HEK293 (cell line): ENCODE data around the gene CCDC152.

ENCODE experiments used
- CTCF ChIA-PET: fragments of 350-600 bp; formaldehyde crosslinking; extraction: SDS; loops from one replicate; lab custom pipeline; 2021; ENCODE audit warnings: antibody characterized with exemption; lab: Yijun Ruan, JAX
- POLR2A ChIA-PET: fragments of 300-600 bp; formaldehyde crosslinking; extraction: SDS; loops from one replicate; lab custom pipeline; 2020; ENCODE audit warnings: antibody characterized with exemption, inconsistent platforms; lab: Yijun Ruan, JAX
- H3K27ac ChIP-seq: fragments of 200-500 bp; sonication (Bioruptor generic); 2 replicates; pipeline ENCODE4 v1.5.1; 2014; ENCODE audit warnings: low read depth, low read length, control low read depth, inconsistent platforms; ENCODE audit errors: extremely low read depth
- H3K36me3 ChIP-seq, 2 experiments: fragments of 200-500 bp in 1 of 2; sonication (Bioruptor generic) in 1 of 2; 1 replicate in 1 of 2; 2 replicates in 1 of 2; pipeline ENCODE4 v1.5.1; 2014 to 2017; ENCODE audit warnings: inconsistent platforms in 2 of 2, low read length in 2 of 2; ENCODE audit not compliant: control insufficient read depth in 2 of 2, insufficient read depth in 1 of 2
- H3K4me1 ChIP-seq: fragments of 200-500 bp; sonication (Bioruptor generic); 2 replicates; pipeline ENCODE4 v1.5.1; 2014; ENCODE audit warnings: mild to moderate bottlenecking, low read length, inconsistent platforms; ENCODE audit not compliant: control insufficient read depth, insufficient read depth
- H3K4me3 ChIP-seq: 2 replicates; pipeline ENCODE4 v1.5.1; 2011; ENCODE audit warnings: low read depth, mild to moderate bottlenecking, control low read depth, low read length, moderate library complexity
- H3K9me3 ChIP-seq: fragments of 200-500 bp; sonication (Bioruptor generic); 2 replicates; pipeline ENCODE4 v1.5.1; 2014; ENCODE audit warnings: low read depth, low read length, inconsistent platforms; ENCODE audit not compliant: control insufficient read depth, insufficient read depth
- GLIS2 ChIP-seq: fragments of 450-650 bp; formaldehyde crosslinking; IDR thresholded peaks from 2 replicates; pipeline ENCODE4 v1.5.1; 2016; ENCODE audit warnings: missing biosample characterization, missing genetic modification characterization
- HOXD13 ChIP-seq: sonication (generic); formaldehyde crosslinking; IDR thresholded peaks from 2 replicates; pipeline ENCODE4 v1.8.0; 2022; ENCODE audit warnings: missing genetic modification reagents, borderline replicate concordance
- KLF16 ChIP-seq: fragments of 450-650 bp; formaldehyde crosslinking; IDR thresholded peaks from 2 replicates; pipeline ENCODE4 v1.5.1; 2017; ENCODE audit warnings: missing biosample characterization, missing genetic modification characterization
- OSR2 ChIP-seq: fragments of 450-650 bp; formaldehyde crosslinking; IDR thresholded peaks from 2 replicates; pipeline ENCODE4 v1.5.1; 2016; ENCODE audit warnings: missing biosample characterization, missing genetic modification characterization
- SCRT1 ChIP-seq: fragments of 450-650 bp; formaldehyde crosslinking; IDR thresholded peaks from 2 replicates; pipeline ENCODE4 v1.5.1; 2016; ENCODE audit warnings: missing biosample characterization, missing genetic modification characterization, borderline replicate concordance
- TRIM28 ChIP-seq: IDR thresholded peaks from 2 replicates; pipeline ENCODE4 v1.6.1; 2011; ENCODE audit warnings: low read length, control low read depth, borderline replicate concordance
- ZBTB48 ChIP-seq: fragments of 450-650 bp; formaldehyde crosslinking; IDR thresholded peaks from 2 replicates; pipeline ENCODE4 v1.5.1; 2016; ENCODE audit warnings: missing biosample characterization, missing genetic modification characterization
- ZFHX2 ChIP-seq: fragments of 450-650 bp; formaldehyde crosslinking; conservative IDR thresholded peaks from 2 replicates; pipeline ENCODE4 v1.5.1; 2016; ENCODE audit warnings: missing biosample characterization, missing genetic modification characterization
- ZFP69B ChIP-seq: fragments of 450-650 bp; formaldehyde crosslinking; IDR thresholded peaks from 2 replicates; pipeline ENCODE4 v1.5.1; 2016; ENCODE audit warnings: missing biosample characterization, missing genetic modification characterization
- ZNF121 ChIP-seq: fragments of 450-650 bp; formaldehyde crosslinking; IDR thresholded peaks from 2 replicates; pipeline ENCODE4 v1.5.1; 2016; ENCODE audit warnings: missing biosample characterization, missing genetic modification characterization
- ZNF133 ChIP-seq: fragments of 450-650 bp; formaldehyde crosslinking; IDR thresholded peaks from 2 replicates; pipeline ENCODE4 v1.5.1; 2016; ENCODE audit warnings: missing biosample characterization, missing genetic modification characterization
- ZNF157 ChIP-seq: fragments of 450-650 bp; formaldehyde crosslinking; IDR thresholded peaks from 2 replicates; pipeline ENCODE4 v1.5.1; 2016; ENCODE audit warnings: missing biosample characterization, missing genetic modification characterization
- ZNF169 ChIP-seq: fragments of 450-650 bp; formaldehyde crosslinking; IDR thresholded peaks from 2 replicates; pipeline ENCODE4 v1.5.1; 2016; ENCODE audit warnings: missing biosample characterization, missing genetic modification characterization
- ZNF274 ChIP-seq, 2 experiments: fragments of 200-500 bp in 1 of 2; fragments of 450-650 bp in 1 of 2; sonication (Bioruptor generic) in 1 of 2; formaldehyde crosslinking in 1 of 2; IDR thresholded peaks; 2 replicates each; pipeline versions ENCODE4 v1.5.1 to v1.6.1; 2014 to 2016; ENCODE audit warnings: borderline replicate concordance in 1 of 2, inconsistent platforms in 1 of 2, low read length in 1 of 2, missing biosample characterization in 1 of 2, missing genetic modification characterization in 1 of 2
- ZNF354C ChIP-seq: fragments of 450-650 bp; formaldehyde crosslinking; IDR thresholded peaks from 2 replicates; pipeline ENCODE4 v1.5.1; 2016; ENCODE audit warnings: missing biosample characterization, missing genetic modification characterization, low read depth, borderline replicate concordance
- ZNF404 ChIP-seq: fragments of 450-650 bp; formaldehyde crosslinking; IDR thresholded peaks from 2 replicates; pipeline ENCODE4 v1.5.1; 2017; ENCODE audit warnings: missing biosample characterization, missing genetic modification characterization
- ZNF521 ChIP-seq: fragments of 450-650 bp; formaldehyde crosslinking; IDR thresholded peaks from 2 replicates; pipeline ENCODE4 v1.5.1; 2017; ENCODE audit warnings: missing biosample characterization, mild to moderate bottlenecking, missing genetic modification characterization
- ZNF596 ChIP-seq: fragments of 450-650 bp; IDR thresholded peaks from 2 replicates; pipeline ENCODE4 v1.5.0; 2018; ENCODE audit warnings: missing biosample characterization, mild to moderate bottlenecking, missing genetic modification characterization, moderate library complexity
- ZNF621 ChIP-seq: fragments of 450-650 bp; formaldehyde crosslinking; IDR thresholded peaks from 2 replicates; pipeline ENCODE4 v1.5.1; 2017; ENCODE audit warnings: missing biosample characterization, missing genetic modification characterization
- ZNF707 ChIP-seq: fragments of 450-650 bp; formaldehyde crosslinking; IDR thresholded peaks from 2 replicates; pipeline ENCODE4 v1.5.1; 2016; ENCODE audit warnings: missing biosample characterization, missing genetic modification characterization
- TF ChIP-seq, protein P1 (sequence below): fragments of 450-650 bp; formaldehyde crosslinking; IDR thresholded peaks from 2 replicates; pipeline ENCODE4 v1.5.1; 2017; ENCODE audit warnings: missing biosample characterization, missing genetic modification characterization
- TF ChIP-seq, protein P2 (sequence below): fragments of 450-650 bp; formaldehyde crosslinking; IDR thresholded peaks from 2 replicates; pipeline ENCODE4 v1.5.1; 2016; ENCODE audit warnings: missing biosample characterization, missing genetic modification characterization, borderline replicate concordance
- TF ChIP-seq, protein P3 (sequence below): fragments of 450-650 bp; formaldehyde crosslinking; IDR thresholded peaks from 2 replicates; pipeline ENCODE4 v1.5.1; 2016; ENCODE audit warnings: missing biosample characterization, missing genetic modification characterization

The CCDC152 gene

DNA sequence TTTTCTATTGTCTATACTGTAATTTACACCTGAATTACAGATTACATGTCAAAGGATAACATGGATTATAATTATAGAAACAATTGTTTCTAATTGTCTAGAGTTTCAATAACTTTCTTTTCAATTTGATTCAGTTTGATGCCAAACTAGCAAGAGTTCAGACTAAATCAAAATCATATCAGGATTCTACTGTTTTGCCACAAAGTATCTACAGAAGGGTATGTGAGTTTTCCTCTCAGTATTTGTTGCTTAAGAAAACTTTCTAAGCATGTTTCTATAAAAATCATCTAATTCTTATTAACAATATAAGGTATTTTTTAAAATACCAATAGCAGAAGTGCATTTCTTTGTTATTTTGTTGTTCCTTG is 42.6 kb downstream of the CCDC152 start:
- no peaks in the 10 kb centered on the region for H3K9me3 ChIP-seq
- H3K36me3 ChIP-seq = peaks cover 35 to 40% of the 10 kb centered on the region in 2 experiments
- no peaks in the 10 kb centered on the region for H3K4me1 ChIP-seq
- ChIA-PET POLR2A (no interaction called here), CTCF (interaction anchor here (0.6 kb wide), 1 partner anchor 369 kb away, joined by 3 read pairs; no protein-coding TSS in a partner anchor)
- no peak overlapping the region for H3K27ac ChIP-seq
- TF ChIP-seq SCRT1 (tag by site-specific recombination) = no peak
- no peak for TF ChIP-seq TRIM28
- TF ChIP-seq ZFP69B (tag by site-specific recombination) = no peak
- TF ChIP-seq ZNF596 (tag by site-specific recombination) = no peak
- no peak for TF ChIP-seq ZNF404 (tag by site-specific recombination)
- no peak for TF ChIP-seq ZBTB48
- TF ChIP-seq, protein P1, sequence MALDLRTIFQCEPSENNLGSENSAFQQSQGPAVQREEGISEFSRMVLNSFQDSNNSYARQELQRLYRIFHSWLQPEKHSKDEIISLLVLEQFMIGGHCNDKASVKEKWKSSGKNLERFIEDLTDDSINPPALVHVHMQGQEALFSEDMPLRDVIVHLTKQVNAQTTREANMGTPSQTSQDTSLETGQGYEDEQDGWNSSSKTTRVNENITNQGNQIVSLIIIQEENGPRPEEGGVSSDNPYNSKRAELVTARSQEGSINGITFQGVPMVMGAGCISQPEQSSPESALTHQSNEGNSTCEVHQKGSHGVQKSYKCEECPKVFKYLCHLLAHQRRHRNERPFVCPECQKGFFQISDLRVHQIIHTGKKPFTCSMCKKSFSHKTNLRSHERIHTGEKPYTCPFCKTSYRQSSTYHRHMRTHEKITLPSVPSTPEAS (tag by site-specific recombination) = no peak
- TF ChIP-seq ZNF354C (tag by site-specific recombination) = no peak
- TF ChIP-seq ZFHX2 (tag by site-specific recombination) = no peak
- H3K4me3 ChIP-seq = no peak overlapping the region

DNA sequence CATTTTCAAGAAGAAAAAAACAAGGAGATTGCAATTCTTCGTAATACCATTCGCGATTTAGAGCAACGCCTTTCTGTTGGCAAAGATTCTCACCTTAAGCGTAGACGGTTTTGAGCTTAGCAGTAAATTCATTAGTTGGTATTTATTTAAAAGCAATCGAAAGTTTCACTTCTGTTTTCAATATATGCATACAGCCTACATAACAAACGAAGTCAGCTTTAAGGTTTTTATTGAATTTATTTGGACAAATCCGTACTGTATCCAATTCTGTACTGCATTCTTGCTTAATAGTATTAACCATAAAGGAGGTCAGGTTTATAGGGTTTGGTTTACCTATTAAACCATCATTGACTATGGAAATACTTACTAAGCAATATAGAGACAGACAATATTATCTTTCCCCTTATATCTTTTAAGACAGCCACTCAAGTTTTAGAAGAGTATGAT is 43.1 kb downstream of the CCDC152 start:
- TF ChIP-seq ZNF621 (tag by site-specific recombination) (no peak), ZNF521 (no peak), ZNF404 (tag by site-specific recombination) (no peak), ZNF274 (IDR thresholded peaks at IDR 0.05; ENCODE audit: low read length) (no peak), ZNF274 (tag by site-specific recombination; IDR thresholded peaks at IDR 0.05; ENCODE audit: borderline replicate concordance) (no peak), GLIS2 (tag by site-specific recombination) (no peak), OSR2 (tag by site-specific recombination) (no peak), ZNF133 (no peak)
- TF ChIP-seq, protein P2, sequence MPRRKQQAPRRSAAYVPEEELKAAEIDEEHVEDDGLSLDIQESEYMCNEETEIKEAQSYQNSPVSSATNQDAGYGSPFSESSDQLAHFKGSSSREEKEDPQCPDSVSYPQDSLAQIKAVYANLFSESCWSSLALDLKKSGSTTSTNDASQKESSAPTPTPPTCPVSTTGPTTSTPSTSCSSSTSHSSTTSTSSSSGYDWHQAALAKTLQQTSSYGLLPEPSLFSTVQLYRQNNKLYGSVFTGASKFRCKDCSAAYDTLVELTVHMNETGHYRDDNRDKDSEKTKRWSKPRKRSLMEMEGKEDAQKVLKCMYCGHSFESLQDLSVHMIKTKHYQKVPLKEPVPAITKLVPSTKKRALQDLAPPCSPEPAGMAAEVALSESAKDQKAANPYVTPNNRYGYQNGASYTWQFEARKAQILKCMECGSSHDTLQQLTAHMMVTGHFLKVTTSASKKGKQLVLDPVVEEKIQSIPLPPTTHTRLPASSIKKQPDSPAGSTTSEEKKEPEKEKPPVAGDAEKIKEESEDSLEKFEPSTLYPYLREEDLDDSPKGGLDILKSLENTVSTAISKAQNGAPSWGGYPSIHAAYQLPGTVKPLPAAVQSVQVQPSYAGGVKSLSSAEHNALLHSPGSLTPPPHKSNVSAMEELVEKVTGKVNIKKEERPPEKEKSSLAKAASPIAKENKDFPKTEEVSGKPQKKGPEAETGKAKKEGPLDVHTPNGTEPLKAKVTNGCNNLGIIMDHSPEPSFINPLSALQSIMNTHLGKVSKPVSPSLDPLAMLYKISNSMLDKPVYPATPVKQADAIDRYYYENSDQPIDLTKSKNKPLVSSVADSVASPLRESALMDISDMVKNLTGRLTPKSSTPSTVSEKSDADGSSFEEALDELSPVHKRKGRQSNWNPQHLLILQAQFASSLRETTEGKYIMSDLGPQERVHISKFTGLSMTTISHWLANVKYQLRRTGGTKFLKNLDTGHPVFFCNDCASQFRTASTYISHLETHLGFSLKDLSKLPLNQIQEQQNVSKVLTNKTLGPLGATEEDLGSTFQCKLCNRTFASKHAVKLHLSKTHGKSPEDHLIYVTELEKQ (tag by site-specific recombination) = no peak
- Histone ChIP-seq H3K9me3 (no peaks in the 10 kb centered on the region), H3K4me3 (no peak overlapping the region), H3K4me1 (no peaks in the 10 kb centered on the region), H3K36me3 (peaks cover 40 to 43% of the 10 kb centered on the region in 2 experiments), H3K27ac (no peak overlapping the region)
- ChIA-PET CTCF (interaction anchor here (0.5 to 0.6 kb wide), 4 partner anchors 90 to 370 kb away, joined by 3 to 5 read pairs (median 3); no protein-coding TSS in a partner anchor), POLR2A (no interaction called here)

DNA sequence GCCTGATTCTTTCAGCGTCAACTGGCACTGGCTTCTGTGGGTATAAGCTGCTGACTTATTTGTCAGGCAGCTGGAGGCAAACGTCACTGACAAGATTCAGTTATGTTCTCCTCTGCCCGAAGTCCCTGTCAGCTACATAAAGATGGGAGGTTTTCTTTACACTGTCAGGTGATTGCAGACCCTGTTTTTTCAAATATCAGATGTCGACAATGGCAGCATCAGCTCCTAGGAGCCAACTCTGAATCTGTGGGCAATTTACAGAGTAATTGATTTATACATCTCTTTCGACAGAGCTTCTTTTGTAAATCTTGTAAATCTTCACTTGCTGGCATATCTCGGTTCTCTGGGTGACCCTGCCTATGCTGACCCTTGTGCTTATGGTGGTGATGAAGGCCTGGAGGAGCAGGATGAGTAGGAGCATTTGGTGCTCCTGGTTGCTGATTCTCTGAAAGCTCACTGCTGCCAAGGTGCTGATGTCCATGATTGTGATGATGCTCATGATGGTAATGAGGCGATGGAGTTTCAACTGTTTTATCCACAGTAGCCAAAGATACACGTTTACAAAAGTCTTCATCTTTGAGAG is 44.2 kb downstream of the CCDC152 start:
- no peak for TF ChIP-seq ZNF707 (tag by site-specific recombination)
- no peak for TF ChIP-seq HOXD13
- no peak for TF ChIP-seq ZNF596 (tag by site-specific recombination)
- TF ChIP-seq, protein P3, sequence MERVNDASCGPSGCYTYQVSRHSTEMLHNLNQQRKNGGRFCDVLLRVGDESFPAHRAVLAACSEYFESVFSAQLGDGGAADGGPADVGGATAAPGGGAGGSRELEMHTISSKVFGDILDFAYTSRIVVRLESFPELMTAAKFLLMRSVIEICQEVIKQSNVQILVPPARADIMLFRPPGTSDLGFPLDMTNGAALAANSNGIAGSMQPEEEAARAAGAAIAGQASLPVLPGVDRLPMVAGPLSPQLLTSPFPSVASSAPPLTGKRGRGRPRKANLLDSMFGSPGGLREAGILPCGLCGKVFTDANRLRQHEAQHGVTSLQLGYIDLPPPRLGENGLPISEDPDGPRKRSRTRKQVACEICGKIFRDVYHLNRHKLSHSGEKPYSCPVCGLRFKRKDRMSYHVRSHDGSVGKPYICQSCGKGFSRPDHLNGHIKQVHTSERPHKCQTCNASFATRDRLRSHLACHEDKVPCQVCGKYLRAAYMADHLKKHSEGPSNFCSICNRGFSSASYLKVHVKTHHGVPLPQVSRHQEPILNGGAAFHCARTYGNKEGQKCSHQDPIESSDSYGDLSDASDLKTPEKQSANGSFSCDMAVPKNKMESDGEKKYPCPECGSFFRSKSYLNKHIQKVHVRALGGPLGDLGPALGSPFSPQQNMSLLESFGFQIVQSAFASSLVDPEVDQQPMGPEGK = no peak
- no peak for TF ChIP-seq ZNF169
- TF ChIP-seq ZNF121 (tag by site-specific recombination) = no peak
- TF ChIP-seq ZNF157 (tag by site-specific recombination) = no peak
- TF ChIP-seq KLF16 (tag by site-specific recombination) = no peak
- no peak for TF ChIP-seq ZNF404 (tag by site-specific recombination)
- Histone ChIP-seq H3K36me3 (peaks cover 43 to 52% of the 10 kb centered on the region in 2 experiments), H3K4me3 (no peak overlapping the region), H3K27ac (no peak overlapping the region), H3K4me1 (no peaks in the 10 kb centered on the region), H3K9me3 (no peaks in the 10 kb centered on the region)
- POLR2A ChIA-PET = no interaction called here
- CTCF ChIA-PET = interaction anchor here (0.5 to 2.2 kb wide), 6 partner anchors 15 to 863 kb away, joined by 3 to 8 read pairs (median 3); no protein-coding TSS in a partner anchor
